H1 (cell line): ENCODE results near the gene POLR3C. TPM values are rescaled to one million over a fixed set of nuclear protein-coding genes. Genes with fewer than 3 reads are reported as not detected.

Experiments used
- CTCF ChIA-PET: fragments of 300-600 bp; sonication (Branson Sonifier 250); formaldehyde crosslinking; loops from one replicate; lab custom pipeline; 2021; ENCODE audit not compliant: partially characterized antibody; lab: Charles Lee
- POLR2A ChIA-PET: fragments of 300-600 bp; sonication (Branson Sonifier 250); formaldehyde crosslinking; loops from one replicate; lab custom pipeline; 2021; ENCODE audit warnings: inconsistent platforms; ENCODE audit not compliant: partially characterized antibody; lab: Charles Lee
- DNase-seq, 2 experiments: peaks; one replicate each; pipeline versions ENCODE4 v3.0.0 to v3.0.0-alpha.2; 2010 to 2022; ENCODE audit warnings: low spot score in 2 of 2, low read depth in 1 of 2, mixed read lengths in 1 of 2
- FAIRE-seq: peaks from 2 replicates; lab custom pipeline; 2011; peaks lifted over from hg19 to GRCh38; lab: Jason Lieb, UNC
- H2AFZ ChIP-seq: 2 replicates; pipeline ENCODE4 v1.8.1; 2012; ENCODE audit warnings: low read length, inconsistent platforms
- H2AK5ac ChIP-seq: 2 replicates; pipeline ENCODE4 v1.6.1; 2013; ENCODE audit warnings: low read depth, low read length
- H2BK120ac ChIP-seq: replicated peaks from 2 replicates; pipeline ENCODE3; 2013; ENCODE audit warnings: low read depth, low read length, inconsistent platforms
- H2BK12ac ChIP-seq: 2 replicates; pipeline ENCODE4 v1.6.1; 2013; ENCODE audit warnings: low read depth, low read length
- H2BK15ac ChIP-seq: 2 replicates; pipeline ENCODE4 v1.6.1; 2013; ENCODE audit warnings: low read length
- H2BK20ac ChIP-seq: 2 replicates; pipeline ENCODE4 v1.6.1; 2013; ENCODE audit warnings: low read length
- H2BK5ac ChIP-seq: 2 replicates; pipeline ENCODE4 v1.6.1; 2013; ENCODE audit warnings: low read depth, low read length
- H3K14ac ChIP-seq: 2 replicates; pipeline ENCODE4 v1.6.1; 2013; ENCODE audit warnings: inconsistent platforms; ENCODE audit not compliant: insufficient read length
- H3K18ac ChIP-seq: 2 replicates; pipeline ENCODE4 v1.6.1; 2013; ENCODE audit warnings: low read length; ENCODE audit errors: extremely low read depth
- H3K23ac ChIP-seq: 2 replicates; pipeline ENCODE4 v1.6.1; 2013; ENCODE audit warnings: inconsistent platforms; ENCODE audit not compliant: insufficient read length
- H3K23me2 ChIP-seq: 2 replicates; pipeline ENCODE4 v1.6.1; 2013; ENCODE audit warnings: low read depth, low read length
- H3K27ac ChIP-seq: 2 replicates; pipeline ENCODE4 v1.6.1; 2011; ENCODE audit warnings: low read depth, low read length, inconsistent platforms
- H3K27me3 ChIP-seq, 4 experiments: replicated peaks in 1 of 4; 1 replicate in 1 of 4; 2 replicates in 3 of 4; pipeline versions ENCODE4 v1.6.1 to v1.8.1; 2011 to 2013; ENCODE audit warnings: low read length in 3 of 4, mild to moderate bottlenecking in 3 of 4, inconsistent platforms in 2 of 4, mixed read lengths in 2 of 4, moderate library complexity in 1 of 4; ENCODE audit not compliant: control insufficient read depth in 3 of 4, insufficient read depth in 3 of 4; ENCODE audit errors: extremely low read depth in 1 of 4
- H3K36me3 ChIP-seq, 4 experiments: 2 replicates each; pipeline versions ENCODE4 v1.6.1 to v1.8.1; 2011 to 2013; ENCODE audit warnings: mild to moderate bottlenecking in 4 of 4, low read length in 3 of 4, moderate library complexity in 2 of 4, control low read depth in 1 of 4, inconsistent platforms in 1 of 4; ENCODE audit not compliant: insufficient read depth in 4 of 4, control insufficient read depth in 2 of 4
- H3K4ac ChIP-seq: replicated peaks from 2 replicates; pipeline ENCODE3; 2013; ENCODE audit warnings: low read length, low read depth, mixed read lengths, inconsistent platforms; ENCODE audit not compliant: insufficient read length
- H3K4me1 ChIP-seq, 4 experiments: replicated peaks in 1 of 4; 1 replicate in 1 of 4; 2 replicates in 3 of 4; pipeline versions ENCODE4 v1.6.1 to v1.8.1; 2011 to 2013; ENCODE audit warnings: low read length in 3 of 4, inconsistent platforms in 2 of 4, mixed read lengths in 1 of 4; ENCODE audit not compliant: insufficient read depth in 4 of 4, control insufficient read depth in 3 of 4
- H3K4me2 ChIP-seq, 2 experiments: 2 replicates each; pipeline versions ENCODE4 v1.6.1 to v1.8.1; 2011 to 2013; ENCODE audit warnings: low read depth in 2 of 2, low read length in 2 of 2, control low read depth in 1 of 2, inconsistent platforms in 1 of 2, mild to moderate bottlenecking in 1 of 2; ENCODE audit not compliant: insufficient read depth in 1 of 2
- H3K4me3 ChIP-seq, 4 experiments: fragments of 200-600, 300-600 bp in 1 of 4; sonication (generic), shearing (Covaris generic), sonication (Bioruptor Twin) in 1 of 4; 2 replicates each; pipeline versions ENCODE4 v1.5.1 to v1.8.1; 2011 to 2016; ENCODE audit warnings: low read length in 4 of 4, low read depth in 3 of 4, control low read depth in 2 of 4, inconsistent platforms in 2 of 4, mild to moderate bottlenecking in 2 of 4, mixed read lengths in 1 of 4, moderate library complexity in 1 of 4; ENCODE audit not compliant: insufficient read depth in 2 of 4; ENCODE audit errors: extremely low read depth in 1 of 4
- H3K56ac ChIP-seq: replicated peaks from 2 replicates; pipeline ENCODE3; 2013; ENCODE audit warnings: low read depth, mild to moderate bottlenecking, mixed read lengths, low read length, inconsistent platforms; ENCODE audit not compliant: insufficient read length
- H3K79me1 ChIP-seq: 2 replicates; pipeline ENCODE4 v1.6.1; 2013; ENCODE audit warnings: low read depth, low read length, control low read depth
- H3K79me2 ChIP-seq, 2 experiments: 2 replicates each; pipeline versions ENCODE4 v1.6.1 to v1.8.1; 2012 to 2013; ENCODE audit warnings: low read length in 2 of 2, mild to moderate bottlenecking in 2 of 2, inconsistent platforms in 1 of 2; ENCODE audit not compliant: insufficient read depth in 2 of 2, control insufficient read depth in 1 of 2
- H3K9ac ChIP-seq, 4 experiments: replicated peaks in 1 of 4; 1 replicate in 1 of 4; 2 replicates in 3 of 4; pipeline versions ENCODE4 v1.6.1 to v1.8.1; 2011 to 2013; ENCODE audit warnings: low read depth in 3 of 4, low read length in 3 of 4, control low read depth in 2 of 4, mild to moderate bottlenecking in 2 of 4, moderate library complexity in 2 of 4, inconsistent platforms in 1 of 4; ENCODE audit errors: extremely low read depth in 1 of 4
- H3K9me3 ChIP-seq, 2 experiments: 2 replicates each; pipeline versions ENCODE4 v1.6.1 to v1.8.1; 2012 to 2013; ENCODE audit warnings: mild to moderate bottlenecking in 2 of 2, moderate library complexity in 2 of 2, control low read depth in 1 of 2, inconsistent platforms in 1 of 2, low read depth in 1 of 2, low read length in 1 of 2, mixed read lengths in 1 of 2; ENCODE audit not compliant: insufficient read depth in 2 of 2
- H4K20me1 ChIP-seq, 2 experiments: replicated peaks in 1 of 2; 2 replicates each; pipeline versions ENCODE3 to v1.8.1; 2011 to 2013; ENCODE audit warnings: inconsistent platforms in 2 of 2, low read length in 2 of 2, mild to moderate bottlenecking in 1 of 2; ENCODE audit not compliant: insufficient read depth in 2 of 2, control insufficient read depth in 1 of 2
- H4K5ac ChIP-seq: 2 replicates; pipeline ENCODE4 v1.6.1; 2013; ENCODE audit warnings: low read length, low read depth, mixed read lengths, inconsistent platforms; ENCODE audit not compliant: insufficient read length
- H4K8ac ChIP-seq: 2 replicates; pipeline ENCODE4 v1.8.0; 2013; ENCODE audit warnings: mild to moderate bottlenecking, moderate library complexity, low read length, inconsistent platforms; ENCODE audit not compliant: insufficient read depth; ENCODE audit errors: extremely low read depth
- H4K91ac ChIP-seq: replicated peaks from 2 replicates; pipeline ENCODE3; 2013; ENCODE audit warnings: low read length, mixed read lengths, inconsistent platforms; ENCODE audit not compliant: insufficient read length
- ATF2 ChIP-seq: IDR thresholded peaks from 2 replicates; pipeline ENCODE4 v1.6.1; 2012; ENCODE audit warnings: low read length, inconsistent platforms
- CTBP2 ChIP-seq: IDR thresholded peaks from 2 replicates; pipeline ENCODE4 v1.7.0; 2011; ENCODE audit warnings: borderline replicate concordance, mild to moderate bottlenecking, moderate library complexity, mixed read lengths, low read length; ENCODE audit not compliant: insufficient read depth, insufficient read length
- EGR1 ChIP-seq: IDR thresholded peaks from 2 replicates; pipeline ENCODE4 v1.6.1; 2011; ENCODE audit warnings: low read depth, low read length, borderline replicate concordance
- PHF8 ChIP-seq: fragments of 200-600 bp; sonication (generic); conservative IDR thresholded peaks from 2 replicates; pipeline ENCODE4 v1.7.1; 2012; ENCODE audit warnings: low read depth, mild to moderate bottlenecking, inconsistent platforms, low read length, moderate library complexity
- RBBP5 ChIP-seq: IDR thresholded peaks from 2 replicates; pipeline ENCODE4 v1.7.1; 2012; ENCODE audit warnings: low read depth, mild to moderate bottlenecking, inconsistent platforms, low read length, moderate library complexity, borderline replicate concordance
- SIN3A ChIP-seq, 2 experiments: IDR thresholded peaks in 1 of 2; conservative IDR thresholded peaks in 1 of 2; 2 replicates each; pipeline ENCODE4 v1.6.1; 2011 to 2012; ENCODE audit warnings: low read length in 2 of 2, improper control_type of control experiment in 1 of 2, low read depth in 1 of 2, mild to moderate bottlenecking in 1 of 2
- TCF12 ChIP-seq: IDR thresholded peaks from 2 replicates; pipeline ENCODE4 v1.6.1; 2011; ENCODE audit warnings: low read depth, mild to moderate bottlenecking, low read length
- WGBS, 2 experiments: shearing (Covaris generic) in 1 of 2; methylation state at CpG; one replicate each; pipeline versions ENCODE4 v1.1.6 to v1.1.7; 2013 to 2015; ENCODE audit warnings: low lambda C conversion rate in 2 of 2, mixed read lengths in 2 of 2, inconsistent platforms in 1 of 2, low coverage in 1 of 2, missing lambda C conversion rate in 1 of 2; ENCODE audit not compliant: insufficient replicate concordance in 2 of 2, insufficient coverage in 1 of 2, insufficient read length in 1 of 2; ENCODE audit errors: extremely low coverage in 1 of 2, missing lambda C conversion rate in 1 of 2; 5-methylcytosine and 5-hydroxymethylcytosine counted together
- polyA plus RNA-seq, 7 experiments: library from polyadenylated mRNA; depleted of rRNA in 3 of 7; stranded (reverse) in 5 of 7; unstranded in 2 of 7; fragments of >200 nt in 5 of 7; fragments of 200-250 nt in 2 of 7; gene quantifications; 1 replicate in 5 of 7; 2 replicates in 1 of 7; 4 replicates in 1 of 7; pipeline versions ENCODE4 v1.2.1 to v1.2.3, GENCODE V29; 2011 to 2013; ENCODE audit warnings: missing spikeins in 2 of 7, mixed read lengths in 2 of 7
- total RNA-seq: library from RNA; stranded (reverse); fragmentation: NEBNext Ultra II Directional; extraction: Animal tissue kit (Norgen Biotek cat#: 25700); gene quantifications from 2 replicates; pipeline ENCODE4 v1.2.1, GENCODE V29; 2021

POLR3C gene
- total and polyA plus RNA-seq, 2 of the 8 experiments (the other 6 are each of a cell fraction or from before 2014, with no cell fraction given): 26.8 TPM

- Histone ChIP-seq H2BK20ac (peak overlapping the region; percentile 92; the same call in 1 of the 2 replicates), H4K20me1 (no peaks in the 10 kb centered on the region), H3K4me2 (peak overlapping the region; percentile 85 to 90), H3K4me1 (peaks cover 0 to 11% (median under 1%) of the 10 kb centered on the region in 4 experiments; a peak in 4 of 7 replicates), H3K27me3 (peaks cover 0 to 24% (median 12%) of the 10 kb centered on the region in 4 experiments; a peak in 6 of 7 replicates), H4K8ac (peak overlapping the region; percentile 39), H3K23ac (no peak overlapping the region), H2AK5ac (no peak overlapping the region), H2BK15ac (no peak overlapping the region; the same call in 1 of the 2 replicates), H2BK120ac (no peak overlapping the region), H2AFZ (peak overlapping the region; percentile 85), H3K56ac (no peak overlapping the region), H3K14ac (no peak overlapping the region), H3K18ac (peak overlapping the region; percentile 85), H3K9ac (peak overlapping the region in 2 of 4 experiments; percentile 26 to 33; a peak in 5 of 7 replicates), H3K27ac (no peak overlapping the region), H3K79me1 (no peaks in the 10 kb centered on the region), H3K4ac (peak overlapping the region; percentile 60), H3K9me3 (no peaks in the 10 kb centered on the region), H3K23me2 (peaks cover 14% of the 10 kb centered on the region; the same call in 1 of the 2 replicates), H3K4me3 (peak overlapping the region; percentile 36 to 62 (median 52)), H4K91ac (peak overlapping the region; percentile 68), H3K36me3 (no peaks in the 10 kb centered on the region), H2BK12ac (no peak overlapping the region), H3K79me2 (no peaks in the 10 kb centered on the region), H4K5ac (no peak overlapping the region), H2BK5ac (peak overlapping the region; percentile 60; the same call in 1 of the 2 replicates)
- CTCF ChIA-PET: interaction anchor here (0.8 to 4.3 kb wide), 15 partner anchors 9 to 105 kb away, joined by 3 to 42 read pairs (median 9); partner anchors contain the start of genes ANKRD35, NUDT17 and PIAS3
- DNase-seq: peak in 1 of 2 experiments; percentile 82
- no peak for FAIRE-seq
- POLR2A ChIA-PET: interaction anchor here (0.7 to 4.0 kb wide), 22 partner anchors 8 to 180 kb away, joined by 3 to 34 read pairs (median 4); partner anchors contain the start of genes ANKRD35, NUDT17, PEX11B and PIAS3
- WGBS, 2 experiments: 14% methylated on average over 47 of the region's 47 CpGs; no CpG with 5 or more reads in 1 of the 2 experiments
- TF ChIP-seq EGR1 (peak; percentile 40; the same call in 1 of the 2 replicates), RBBP5 (peak; percentile 83; the same call in 1 of the 2 replicates), CTBP2 (no peak), PHF8 (peak; percentile 39; the same call in 1 of the 2 replicates), SIN3A (conservative IDR thresholded peaks at IDR 0.05 in 1 of 2, IDR thresholded peaks at IDR 0.05 in 1 of 2; ENCODE audit: low read depth in 1 of 2, low read length in 2 of 2) (peak in 1 of 2 experiments; percentile 33; a peak in 1 of 4 replicates), TCF12 (no peak), ATF2 (no peak)
Measured at GRCh38 chr1:145871994-145872924, 48.3 kb downstream of the POLR3C start.
